ENCODE results near the gene MYADML2.

MYADML2 gene

DNA sequence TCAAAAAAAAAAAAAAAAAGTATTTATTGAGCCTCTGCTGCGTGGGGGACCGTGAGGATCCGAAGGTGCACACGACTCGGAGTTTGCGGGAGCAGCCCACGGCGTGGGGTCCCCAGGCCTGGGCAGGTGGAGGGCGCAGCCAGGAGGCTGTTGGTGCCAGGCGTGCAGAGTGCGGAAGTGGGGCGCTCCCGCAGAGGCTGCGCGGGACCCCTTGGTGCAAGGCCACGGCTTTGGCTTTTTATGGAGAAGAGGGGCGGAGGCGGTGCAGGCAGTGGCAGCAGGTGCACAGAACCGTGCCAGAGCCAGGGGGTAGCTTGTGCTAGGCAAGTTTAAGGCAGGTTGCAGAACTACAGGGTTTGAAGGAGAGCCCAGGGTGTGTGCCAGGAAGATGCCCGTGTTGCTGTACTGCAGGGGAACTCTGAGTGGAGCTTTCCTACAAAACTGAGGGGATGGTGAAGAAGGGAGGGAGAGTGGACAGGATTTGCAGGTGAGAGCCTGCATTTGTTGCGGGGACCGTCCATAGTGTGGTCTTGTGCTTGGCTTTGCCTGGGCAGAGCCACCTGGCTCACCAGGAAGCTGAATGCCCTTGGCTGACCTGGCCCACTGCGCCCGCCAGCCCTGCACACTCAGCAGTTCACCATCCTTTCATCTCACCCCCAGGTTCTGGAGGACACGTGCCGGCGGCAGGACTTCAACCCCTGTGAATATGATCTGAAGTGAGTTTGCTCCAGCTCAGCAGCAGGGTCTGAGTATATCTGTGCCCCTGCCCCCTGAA is 31.7 kb upstream of the MYADML2 start:
- peak; percentile 66 for DNase-seq

DNA sequence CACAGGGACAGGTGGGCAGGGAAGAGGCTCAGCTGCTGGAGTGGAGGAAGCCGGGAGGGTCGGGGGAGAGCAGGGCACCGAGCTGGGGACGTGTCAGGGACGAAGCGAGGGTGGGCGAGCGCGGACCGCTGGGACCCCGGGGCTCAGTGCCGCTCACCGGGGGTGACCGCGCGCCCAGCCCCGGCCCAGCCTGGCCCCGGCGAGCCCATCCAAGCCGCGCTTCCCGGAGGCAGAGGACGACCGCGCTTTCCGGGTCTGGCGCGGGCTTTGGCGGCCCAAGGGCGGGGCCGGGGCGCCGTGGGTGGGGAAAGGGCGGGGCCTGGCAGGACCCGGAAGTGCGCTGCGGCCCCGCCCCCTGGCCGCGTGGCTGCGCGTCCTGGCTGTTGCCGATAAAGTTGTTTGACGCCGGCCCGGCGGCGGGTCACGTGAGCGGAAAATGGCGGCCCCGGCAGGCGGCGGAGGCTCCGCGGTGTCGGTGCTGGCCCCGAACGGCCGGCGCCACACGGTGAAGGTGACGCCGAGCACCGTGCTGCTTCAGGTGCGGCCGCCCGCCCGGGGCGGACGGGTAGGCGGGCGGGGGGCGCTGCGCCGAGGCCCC is 30.3 kb upstream of the MYADML2 start, which contains the start of gene ASPSCR1:
TSS of gene ASPSCR1 (plus strand) at position 419 of the 598 bp plus-strand sequence. CDS start at position 437, 18 bp downstream.
- DNase-seq, result peak; percentile 91

DNA sequence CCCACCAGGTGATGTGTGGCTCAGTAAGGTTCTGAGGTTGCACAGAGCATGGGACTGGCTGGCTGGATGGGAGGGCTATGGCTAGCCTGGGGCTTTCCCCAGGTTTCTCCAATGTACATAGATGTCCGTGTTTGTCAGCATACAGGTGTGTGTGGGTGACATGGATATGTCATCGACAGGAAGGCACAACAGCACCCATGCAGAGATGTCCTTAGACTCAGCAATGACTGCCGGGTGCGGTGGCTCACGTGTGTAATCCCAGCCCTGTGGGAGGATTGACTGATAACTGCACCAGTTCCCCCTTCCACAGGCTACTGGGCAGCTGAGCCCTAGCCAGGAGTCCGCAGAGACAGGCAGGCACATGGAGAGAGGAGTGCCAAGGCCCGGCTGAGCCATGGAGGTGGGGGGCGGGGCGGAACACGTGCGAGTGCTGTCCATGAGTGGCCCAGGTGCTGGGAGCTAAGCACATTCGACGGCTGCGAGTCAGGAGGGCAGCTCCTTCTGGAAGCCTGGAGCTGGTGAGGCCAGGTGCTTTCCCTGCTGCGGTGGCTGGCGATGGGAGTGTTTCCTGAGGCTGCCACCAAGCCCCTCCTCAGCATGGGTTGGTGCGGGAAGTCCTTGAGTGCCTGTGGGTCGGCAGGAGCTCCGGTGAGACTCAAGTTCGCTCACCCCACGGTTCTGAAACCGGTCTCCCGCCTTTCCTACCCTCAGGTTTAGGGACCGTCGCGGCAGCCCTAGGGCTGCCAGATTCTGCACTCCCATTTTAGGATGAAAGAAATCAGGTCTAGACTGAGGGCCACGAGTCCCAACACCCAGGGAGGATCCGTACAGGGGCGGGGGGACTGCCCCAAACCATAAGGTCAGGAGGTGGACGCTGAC is 29.5 kb upstream of the MYADML2 start:
- DNase-seq, result peak; percentile 74

DNA sequence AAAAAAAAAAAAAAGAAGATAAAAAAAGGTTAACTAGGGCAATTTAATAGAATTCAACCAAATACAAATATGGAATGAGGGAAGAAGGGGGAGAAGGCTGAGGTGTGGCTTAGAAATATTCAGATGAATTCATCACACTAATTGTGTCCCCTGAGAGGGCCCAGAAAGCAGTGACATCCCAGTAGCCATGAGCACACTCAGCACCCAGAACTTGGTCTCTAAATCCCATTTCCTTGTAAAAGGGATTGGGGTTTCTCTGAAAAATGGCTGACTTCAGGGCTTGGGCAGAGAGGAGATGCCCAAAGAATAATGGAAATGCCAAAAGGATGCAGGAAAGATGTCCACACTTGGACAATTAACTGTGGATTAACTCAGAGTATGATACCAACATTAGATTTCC is 26.4 kb upstream of the MYADML2 start:
- DNase-seq, result no peak

DNA sequence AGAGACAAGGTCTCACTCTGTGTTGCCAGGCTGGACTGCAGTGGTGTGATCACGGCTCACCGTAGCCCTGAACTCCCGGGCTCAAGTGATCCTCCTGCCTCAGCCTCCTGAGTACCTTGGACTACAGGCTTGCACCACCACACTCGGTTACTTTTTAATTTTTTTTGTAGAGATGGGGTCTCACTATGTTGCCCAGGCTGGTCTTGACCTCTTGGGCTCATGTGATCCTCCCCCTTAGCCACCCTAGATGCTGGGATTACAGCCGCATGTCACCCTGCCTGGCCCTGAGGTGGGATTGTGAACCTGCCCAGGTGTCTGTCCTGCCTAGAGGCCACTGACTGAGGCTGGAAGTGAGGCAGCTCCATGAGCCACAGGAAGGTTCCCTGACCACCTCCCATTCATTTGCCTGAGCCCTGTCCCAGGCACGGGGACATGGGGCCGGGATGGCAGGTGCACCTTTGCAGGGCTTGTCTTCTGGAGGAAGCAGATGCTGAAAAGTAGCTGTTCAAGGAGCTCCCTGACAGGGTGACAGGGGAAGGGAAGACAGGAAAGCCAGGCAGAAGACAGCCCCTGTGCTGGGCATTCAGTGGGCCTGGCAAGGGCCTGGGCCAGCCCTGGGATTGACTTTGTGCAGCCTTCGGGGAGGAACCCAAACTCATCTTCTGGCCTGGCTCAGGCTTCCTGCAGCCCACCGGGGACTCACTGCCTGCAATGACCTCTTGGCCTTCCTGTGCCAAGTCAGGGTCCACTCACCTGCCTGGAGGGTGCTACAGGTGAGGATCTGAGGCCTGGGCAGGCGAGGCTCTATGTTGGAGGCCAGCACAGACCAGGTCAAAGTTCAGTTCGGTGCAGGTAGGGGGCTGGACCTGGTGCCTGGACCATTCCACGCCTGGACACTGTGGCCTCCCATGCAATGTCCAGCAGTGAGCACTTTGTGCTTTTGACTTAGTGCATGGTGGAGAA is 22.1 kb upstream of the MYADML2 start:
- DNase-seq, result no peak

DNA sequence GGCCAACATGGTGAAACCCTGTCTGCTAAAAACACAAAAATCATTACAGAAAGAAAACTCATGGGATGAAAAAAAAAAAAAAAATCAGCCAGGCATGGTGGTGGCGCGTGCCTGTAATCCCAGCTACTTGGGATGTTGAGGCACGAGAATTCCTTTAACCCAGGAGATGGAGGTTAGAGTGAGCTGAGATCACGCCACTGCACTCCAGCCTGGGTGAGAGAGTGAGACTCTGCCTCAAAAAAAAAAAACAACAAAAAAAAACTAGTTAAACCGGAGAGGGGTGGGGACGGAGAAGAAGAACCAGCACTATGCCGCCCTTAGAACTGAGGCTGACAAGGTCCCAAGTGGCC is 21.3 kb upstream of the MYADML2 start:
- no peak for DNase-seq

DNA sequence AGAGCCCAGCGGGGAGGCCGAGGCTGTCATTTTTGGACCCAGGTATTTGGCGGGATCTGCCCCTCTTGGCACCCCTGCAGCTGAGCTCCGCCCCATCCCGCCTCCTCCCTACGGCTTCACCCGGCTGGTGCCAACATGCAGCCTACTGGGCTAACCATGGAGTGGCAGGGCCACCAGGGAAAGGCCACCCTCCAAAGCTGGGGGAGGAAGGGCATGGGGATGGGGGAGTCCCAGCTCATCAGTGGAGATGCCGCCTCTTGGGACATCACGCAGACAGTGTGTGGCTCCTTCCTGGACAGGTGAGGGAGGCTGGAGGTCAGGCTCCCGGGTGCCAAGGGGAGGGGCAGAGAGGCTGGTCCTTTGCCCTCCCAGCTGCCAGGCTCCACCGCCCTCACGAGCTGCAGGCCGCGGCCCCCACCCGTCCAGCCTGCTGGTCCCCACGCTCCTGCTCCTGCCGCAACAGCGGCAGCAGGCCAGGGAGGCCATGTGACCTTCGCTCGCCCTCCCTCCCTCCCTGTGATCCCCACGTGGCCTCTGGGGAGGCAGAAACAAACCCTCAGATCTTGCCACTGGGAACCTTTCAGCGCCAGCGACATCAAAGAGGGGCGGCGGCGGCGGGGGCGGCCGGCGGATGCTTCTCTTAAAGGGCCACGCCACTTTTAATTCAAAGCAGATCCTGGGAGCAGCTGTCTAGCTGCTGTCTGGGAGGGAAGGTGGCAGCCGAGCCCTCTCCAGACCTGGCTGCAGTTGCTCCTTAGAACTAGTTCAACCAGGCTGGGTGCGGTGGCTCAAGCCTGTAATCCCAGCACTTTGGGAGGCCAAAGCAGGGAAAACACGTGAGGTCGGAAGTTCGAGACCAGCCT is 20.7 kb upstream of the MYADML2 start:
- peak; percentile 90 for DNase-seq

DNA sequence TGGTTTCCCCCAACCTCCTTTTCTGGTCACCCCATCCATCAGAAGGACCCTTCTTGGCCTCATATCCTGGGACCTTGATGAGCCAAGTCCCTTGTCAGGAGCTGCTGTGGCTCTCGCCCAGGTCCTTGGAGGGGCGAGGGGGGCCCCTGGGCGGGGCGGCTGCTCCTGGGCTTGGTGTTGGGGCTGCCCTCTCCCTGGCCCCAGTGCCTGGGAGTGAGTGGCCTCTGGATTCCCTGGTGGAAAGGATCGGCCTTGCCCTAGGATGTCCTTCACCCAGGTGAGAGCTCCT is 20.2 kb upstream of the MYADML2 start:
- no peak for DNase-seq

DNA sequence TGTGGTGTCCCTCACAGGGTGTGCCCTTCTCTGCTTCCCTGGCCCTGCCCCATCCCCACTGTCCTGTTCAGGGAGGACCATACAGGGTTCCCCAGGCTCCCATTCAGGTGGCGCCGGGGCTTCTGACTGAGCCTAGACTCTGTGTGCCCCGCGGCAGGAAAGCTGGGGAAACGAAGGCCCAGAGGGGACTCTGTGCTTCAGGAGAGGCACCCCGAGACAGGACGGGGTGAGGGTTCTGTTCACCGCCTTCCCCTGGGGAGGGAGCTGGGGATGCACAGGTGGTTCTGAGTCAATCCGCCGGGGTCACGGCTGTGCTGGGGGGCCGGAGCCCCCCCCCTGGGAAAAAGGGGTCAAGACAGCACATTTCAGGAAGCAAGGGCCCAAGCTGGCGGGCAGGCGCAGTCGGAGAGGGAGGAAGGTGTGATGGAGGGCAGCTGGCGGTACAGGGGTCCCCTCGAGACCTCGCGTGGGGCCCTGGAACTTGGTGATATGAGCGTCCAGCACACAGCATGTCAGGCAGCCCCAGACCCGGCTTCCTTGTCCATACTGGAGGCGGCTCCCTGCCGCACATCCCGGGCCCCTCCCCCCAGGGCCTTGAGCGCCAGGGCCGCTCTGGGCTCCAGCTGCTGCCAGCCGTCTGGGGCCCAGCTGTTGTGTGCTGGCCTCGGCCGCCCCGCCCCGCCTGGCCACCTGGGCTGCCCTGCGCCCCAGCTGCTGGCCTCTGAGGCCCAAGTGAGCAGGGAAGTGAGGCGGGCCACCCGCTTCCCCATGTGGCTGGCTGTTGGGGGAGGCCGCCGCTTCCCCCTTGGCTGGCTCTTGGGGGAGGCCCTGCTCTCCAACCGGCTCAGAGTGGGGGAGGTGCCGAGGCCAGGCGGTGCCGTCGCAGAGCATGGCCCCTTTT is 19.6 kb upstream of the MYADML2 start:
- peak; percentile 77 for DNase-seq

DNA sequence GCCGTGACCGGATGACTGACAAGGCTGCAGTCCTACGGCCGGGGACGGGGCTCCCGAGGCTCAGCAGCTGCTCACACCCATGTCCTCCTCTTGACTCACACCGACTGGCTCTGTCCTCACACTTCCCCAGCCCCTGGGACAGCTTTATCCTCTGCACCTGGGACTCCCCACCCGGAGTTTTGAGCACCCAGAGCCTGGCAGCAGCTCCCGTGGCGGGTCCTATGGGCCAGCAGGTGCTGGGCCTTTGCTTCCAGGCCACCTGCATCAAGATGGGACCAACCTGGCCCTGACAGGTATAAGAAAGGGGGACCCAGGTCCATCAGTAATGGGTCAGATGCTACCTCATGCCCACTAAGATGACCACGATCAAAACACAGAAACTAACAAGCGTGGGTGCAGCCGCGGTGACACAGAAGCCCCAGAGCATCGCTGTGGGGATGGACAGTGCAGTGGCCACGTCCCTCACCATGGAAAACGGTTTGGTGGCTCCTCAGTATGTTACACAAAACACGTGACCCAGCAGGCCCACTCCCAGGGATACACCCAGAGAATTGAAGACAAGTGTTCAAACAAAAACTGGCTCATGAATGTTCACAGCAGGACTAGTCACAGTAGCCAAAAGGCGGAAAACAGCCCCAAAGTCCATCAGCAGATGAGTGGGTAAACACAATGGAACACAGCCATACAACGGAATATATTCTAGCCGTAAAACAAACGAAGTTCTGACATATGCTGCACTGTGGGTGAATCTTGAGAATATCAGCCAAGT is 17.2 kb upstream of the MYADML2 start:
- DNase-seq, result peak; percentile 4

DNA sequence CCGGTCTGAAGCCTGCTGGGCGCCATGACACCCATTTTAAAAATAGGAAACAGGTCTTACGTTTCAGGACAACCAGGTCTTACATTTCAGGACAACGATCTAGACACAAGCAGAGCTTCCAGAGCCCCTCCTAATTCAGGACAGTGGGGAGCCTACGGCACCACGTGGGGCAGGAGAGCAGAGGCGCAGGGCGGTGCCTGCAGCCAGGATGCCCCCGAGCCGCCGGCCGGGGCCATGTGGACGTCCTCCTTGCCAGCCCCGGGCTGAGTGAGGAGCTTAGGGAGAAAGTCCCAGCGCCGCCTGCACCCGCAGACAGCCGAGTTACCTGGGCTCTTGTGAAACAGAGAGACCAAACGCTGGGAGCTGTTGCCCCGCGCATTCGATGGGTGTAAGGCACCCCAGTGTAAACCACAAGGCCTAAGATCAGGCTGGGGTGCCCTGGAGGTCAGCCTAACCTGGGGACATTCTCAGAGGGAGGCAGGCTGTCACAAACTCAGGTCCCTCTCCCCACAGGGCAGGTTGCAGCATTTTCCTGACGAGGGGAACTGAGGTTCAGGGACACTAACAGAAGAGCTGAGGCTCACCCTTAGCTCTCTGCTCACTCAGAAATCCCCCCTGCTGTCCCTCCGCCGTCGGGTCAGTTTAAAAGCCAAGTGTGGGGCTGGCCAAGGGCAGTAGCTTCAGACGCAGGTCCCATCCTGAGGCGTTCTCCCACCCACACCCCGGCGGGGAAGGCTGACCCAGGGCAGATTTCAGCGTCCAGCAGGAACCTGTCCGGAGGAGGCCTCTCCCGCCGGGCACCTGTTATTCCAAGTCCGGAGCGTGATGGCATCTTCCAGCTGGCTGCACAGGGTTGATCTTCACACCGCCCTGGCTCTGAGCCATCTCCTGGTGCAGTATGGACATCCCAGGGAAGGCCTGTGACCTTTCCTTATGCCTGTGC is 15.7 kb upstream of the MYADML2 start:
- peak; percentile 21 for DNase-seq

DNA sequence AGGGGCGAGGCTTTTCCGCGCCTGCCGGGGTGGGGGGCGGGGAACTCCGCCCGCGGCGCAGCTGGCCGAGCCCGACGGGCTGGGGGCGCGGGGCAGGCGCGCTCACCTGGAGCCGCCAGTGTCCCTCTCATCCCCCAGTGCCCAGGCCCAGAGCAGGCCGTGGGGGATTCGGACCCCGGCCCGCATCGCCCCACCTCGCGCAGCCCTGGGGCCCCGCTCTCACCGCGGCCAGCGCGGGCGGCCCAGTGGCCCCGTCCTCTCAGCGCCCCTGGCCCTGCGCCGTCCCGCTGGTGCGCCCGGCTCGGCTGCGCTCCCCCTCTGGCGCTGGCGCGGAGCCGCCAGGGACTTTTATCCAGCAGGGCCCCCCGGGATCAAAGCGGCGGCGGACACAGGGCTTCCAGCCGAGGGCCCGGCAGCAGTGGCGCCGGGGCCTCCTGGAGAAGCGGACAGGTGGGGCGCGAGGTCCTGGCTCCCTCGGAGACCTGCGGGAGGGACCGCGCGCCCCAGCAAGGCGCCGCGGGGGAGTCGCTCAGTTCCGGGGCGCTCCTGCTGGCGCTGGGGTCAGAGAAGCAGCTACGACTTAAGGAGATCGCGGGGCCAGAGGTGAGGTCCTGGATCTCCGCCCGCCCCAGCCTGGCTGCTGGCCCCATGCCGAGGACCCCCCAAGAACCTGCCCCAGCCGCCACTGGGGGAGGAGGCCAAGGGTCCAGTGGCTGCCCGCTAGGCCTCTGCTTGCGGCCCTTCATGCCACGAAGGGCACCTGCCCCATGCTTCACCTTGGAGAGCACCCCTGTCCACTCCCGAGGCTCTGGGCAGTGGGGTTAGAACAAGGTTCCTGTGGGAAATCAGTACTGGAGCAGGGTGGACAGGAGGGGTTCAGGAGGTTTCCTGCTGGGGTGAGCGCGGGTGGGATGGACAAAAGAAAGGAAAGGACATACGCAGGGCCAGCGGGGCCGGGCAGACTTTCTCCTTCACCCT is 14.8 kb upstream of the MYADML2 start:
- DNase-seq, result no peak

DNA sequence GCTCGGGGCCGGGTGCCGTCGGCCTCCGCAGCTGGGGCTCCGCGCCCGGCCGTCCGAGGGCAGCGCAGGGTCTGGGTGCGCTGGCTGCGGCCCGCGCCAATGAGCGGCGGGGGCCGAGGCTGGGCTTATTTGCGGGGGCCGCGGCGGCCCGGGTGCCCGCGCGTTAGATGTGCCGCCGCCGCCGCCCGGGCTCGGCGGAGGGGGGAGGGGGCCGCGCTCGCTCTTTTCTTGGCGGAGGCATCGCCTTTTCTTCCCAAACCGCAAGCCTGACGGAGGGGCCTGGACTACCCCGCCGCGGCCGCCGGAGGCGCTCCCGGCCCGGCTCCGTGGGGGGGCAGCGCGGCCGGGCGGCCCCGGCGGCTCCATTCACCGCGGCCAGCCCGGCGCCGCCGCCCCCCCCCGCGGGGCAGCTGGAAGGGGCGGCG is 14.1 kb upstream of the MYADML2 start, which contains the start of gene NOTUM:
TSS of gene NOTUM (minus strand) at position 101 of the 425 bp plus-strand sequence. CDS start 278 bp downstream, outside the sequence.
- DNase-seq, result peak; percentile 73

DNA sequence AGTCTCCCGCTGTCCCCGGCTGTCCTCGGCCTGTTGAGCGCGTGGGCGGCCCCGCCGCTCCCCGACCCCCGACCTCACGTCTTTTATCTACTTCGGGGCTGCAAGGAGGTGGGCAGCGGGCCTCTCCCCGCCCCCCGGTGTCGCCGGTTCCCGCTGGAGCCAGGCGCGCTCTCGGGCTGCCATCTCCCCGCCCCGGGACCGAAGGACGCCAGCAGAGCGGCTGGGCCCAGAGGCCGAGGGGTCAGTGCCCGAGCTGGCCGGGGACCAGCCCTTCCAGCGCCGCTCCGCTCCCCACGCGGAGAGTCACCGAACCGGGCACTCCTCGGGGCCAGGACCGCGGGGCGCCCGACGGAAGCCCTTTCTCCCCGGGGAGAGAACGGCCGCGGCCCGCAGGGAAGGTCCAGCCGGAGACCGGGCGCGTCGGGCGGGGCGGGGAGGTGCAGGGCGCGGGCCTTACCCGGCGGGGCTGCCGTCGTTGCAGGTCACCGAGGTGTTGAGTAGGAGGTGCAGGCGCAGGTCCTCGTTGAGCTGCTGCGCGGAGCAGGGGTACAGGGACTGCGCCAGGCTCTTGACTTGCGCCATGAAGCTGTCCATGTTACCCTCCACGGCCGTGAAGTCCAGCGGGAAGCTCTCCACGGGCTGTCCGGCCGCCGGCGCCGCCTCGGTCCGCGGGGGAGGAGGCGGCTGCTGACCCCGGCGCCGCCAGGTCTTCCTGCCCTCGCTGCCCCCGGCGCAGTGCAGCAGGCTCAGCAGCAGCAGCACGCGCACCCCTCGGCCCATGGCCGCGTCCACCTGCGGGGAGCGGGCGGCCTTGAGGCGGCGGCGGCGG is 13.3 kb upstream of the MYADML2 start:
- DNase-seq, result peak; percentile 25

DNA sequence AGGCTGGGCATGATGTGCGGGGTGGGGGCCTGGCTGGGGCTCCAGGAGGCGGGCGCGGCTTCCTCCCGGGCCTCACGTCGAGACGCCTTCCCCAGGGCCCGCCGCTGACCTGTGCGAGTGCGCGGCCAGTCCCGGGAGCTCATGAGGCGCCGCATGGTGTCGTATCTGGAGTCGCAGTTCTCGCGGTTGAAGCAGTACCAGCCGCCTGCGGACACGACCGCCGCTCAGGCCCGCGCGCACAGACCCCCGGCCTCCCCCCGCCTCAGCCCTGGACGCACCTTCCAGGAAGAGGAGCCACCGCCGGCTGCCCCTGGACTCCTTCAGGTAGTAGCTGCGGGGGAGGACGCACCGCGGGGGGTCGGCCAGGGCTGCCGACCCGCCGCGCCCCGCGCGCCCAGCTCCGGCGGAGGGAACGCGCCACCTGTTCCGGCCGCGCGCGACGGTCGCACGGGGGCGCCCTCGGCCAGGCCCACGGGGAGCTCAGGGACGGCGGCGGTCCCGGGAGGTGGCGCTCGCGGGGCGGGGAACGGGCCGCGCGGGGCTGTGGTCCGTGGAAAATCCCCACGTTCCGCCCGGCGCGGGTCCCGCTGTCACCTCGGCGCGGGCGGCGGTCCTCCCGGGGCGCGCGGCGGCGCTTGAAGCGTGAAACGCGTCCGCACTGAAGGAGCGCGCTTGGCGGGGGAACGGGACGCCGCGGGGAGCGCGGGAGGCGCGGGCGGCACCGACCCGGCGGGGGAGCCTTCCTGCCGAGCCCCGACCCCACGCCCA is 12.5 kb upstream of the MYADML2 start:
- peak; percentile 78 for DNase-seq

Measured in RPMI8226 (cell line).